IPS DF 6.9 (cell line): ENCODE measurements around the gene MX1.
A peak's percentile ranks its signal among the peaks of the same experiment; 100 is the strongest.

ENCODE experiments used
- DNase-seq: peaks from one replicate; pipeline ENCODE4 v3.0.0-alpha.2; 2013; ENCODE audit warnings: low read depth, low spot score
- H3K27ac ChIP-seq: one replicate; pipeline ENCODE4 v1.5.1; 2013; ENCODE audit warnings: low read length, control low read depth
- H3K27me3 ChIP-seq: 2 replicates; pipeline ENCODE4 v1.6.1; 2013; ENCODE audit warnings: mild to moderate bottlenecking, low read length; ENCODE audit not compliant: control insufficient read depth, insufficient read depth
- H3K36me3 ChIP-seq: 2 replicates; pipeline ENCODE4 v1.6.1; 2013; ENCODE audit warnings: low read length; ENCODE audit not compliant: control insufficient read depth, insufficient read depth
- H3K4me1 ChIP-seq: 2 replicates; pipeline ENCODE4 v1.6.1; 2013; ENCODE audit warnings: low read length; ENCODE audit not compliant: control insufficient read depth, insufficient read depth
- H3K4me3 ChIP-seq: 2 replicates; pipeline ENCODE4 v1.5.1; 2013; ENCODE audit warnings: mild to moderate bottlenecking, low read length
- H3K9me3 ChIP-seq: 2 replicates; pipeline ENCODE4 v1.6.1; 2013; ENCODE audit warnings: low read length, inconsistent platforms; ENCODE audit not compliant: control insufficient read depth, insufficient read depth
- WGBS: extraction: QIAGEN DNeasy Blood & Tissue Kit; methylation state at CpG from one replicate; pipeline ENCODE4 v1.1.7; 2013; ENCODE audit warnings: mixed read lengths, missing lambda C conversion rate; ENCODE audit not compliant: insufficient read length, insufficient coverage; 5-methylcytosine and 5-hydroxymethylcytosine counted together

MX1 gene

GRCh38 chr21:41459884-41460534 lies 34.0 kb downstream of the MX1 start:
- H3K4me3 ChIP-seq, result no peak overlapping the region
- no peaks in the 10 kb centered on the region for H3K27me3 ChIP-seq
- H3K27ac ChIP-seq, result no peak overlapping the region
- H3K9me3 ChIP-seq, result no peaks in the 10 kb centered on the region
- H3K36me3 ChIP-seq, result 0 out of 2 replicates have a peak, but pooled peaks cover under 1% of the 10 kb centered on the region
- H3K4me1 ChIP-seq, result no peaks in the 10 kb centered on the region
- no CpG with 5 or more reads among the region's 9 CpGs for WGBS
- DNase-seq, result no peak

- H3K27ac ChIP-seq, result no peak overlapping the region
- H3K9me3 ChIP-seq, result no peaks in the 10 kb centered on the region
- no peak overlapping the region for H3K4me3 ChIP-seq
- no peaks in the 10 kb centered on the region for H3K27me3 ChIP-seq
- peak; percentile 11 for DNase-seq
- no CpG with 5 or more reads among the region's 17 CpGs for WGBS
- H3K4me1 ChIP-seq, result no peaks in the 10 kb centered on the region
- 0 out of 2 replicates have a peak, but pooled peaks cover 9% of the 10 kb centered on the region for H3K36me3 ChIP-seq
Observed at GRCh38 chr21:41460578-41461527, 34.8 kb downstream of the MX1 start.

- peaks cover 16% of the 10 kb centered on the region; the same call in 1 of the 2 replicates for H3K36me3 ChIP-seq
- no peaks in the 10 kb centered on the region for H3K9me3 ChIP-seq
- H3K4me1 ChIP-seq, result peaks cover 2% of the 10 kb centered on the region; the same call in 1 of the 2 replicates
- no peak overlapping the region for H3K27ac ChIP-seq
- WGBS, result no CpG with 5 or more reads among the region's 4 CpGs
- DNase-seq, result no peak
- H3K4me3 ChIP-seq, result no peak overlapping the region
- H3K27me3 ChIP-seq, result no peaks in the 10 kb centered on the region
Observed at GRCh38 chr21:41465176-41465781, 39.2 kb downstream of the MX1 start.

GRCh38 chr21:41466024-41466820 lies 40.2 kb downstream of the MX1 start:
- no peak for DNase-seq
- no peaks in the 10 kb centered on the region for H3K27me3 ChIP-seq
- no CpG with 5 or more reads among the region's 23 CpGs for WGBS
- H3K4me3 ChIP-seq, result no peak overlapping the region
- no peaks in the 10 kb centered on the region for H3K9me3 ChIP-seq
- H3K4me1 ChIP-seq, result peaks cover 2% of the 10 kb centered on the region; the same call in 1 of the 2 replicates
- H3K27ac ChIP-seq, result no peak overlapping the region
- H3K36me3 ChIP-seq, result peaks cover 16% of the 10 kb centered on the region; the same call in 1 of the 2 replicates

- no CpG with 5 or more reads among the region's 5 CpGs for WGBS
- Histone ChIP-seq H3K27me3 (no peaks in the 10 kb centered on the region), H3K36me3 (peaks cover 18% of the 10 kb centered on the region), H3K9me3 (no peaks in the 10 kb centered on the region), H3K4me3 (no peak overlapping the region; the same call in 1 of the 2 replicates), H3K4me1 (peaks cover 2% of the 10 kb centered on the region; the same call in 1 of the 2 replicates), H3K27ac (no peak overlapping the region)
- DNase-seq, result no peak
Observed at GRCh38 chr21:41470054-41470453, 44.0 kb downstream of the MX1 start.

GRCh38 chr21:41472753-41473548 lies 46.9 kb downstream of the MX1 start:
- Histone ChIP-seq H3K36me3 (peaks cover 3% of the 10 kb centered on the region), H3K4me3 (no peak overlapping the region), H3K9me3 (no peaks in the 10 kb centered on the region), H3K27me3 (no peaks in the 10 kb centered on the region), H3K27ac (no peak overlapping the region), H3K4me1 (peaks cover 4% of the 10 kb centered on the region)
- no peak for DNase-seq
- WGBS, result no CpG with 5 or more reads among the region's 33 CpGs

- H3K27me3 ChIP-seq, result no peaks in the 10 kb centered on the region
- H3K4me1 ChIP-seq, result peaks cover 9% of the 10 kb centered on the region
- H3K9me3 ChIP-seq, result no peaks in the 10 kb centered on the region
- H3K36me3 ChIP-seq, result peaks cover 3% of the 10 kb centered on the region; the same call in 1 of the 2 replicates
- H3K27ac ChIP-seq, result no peak overlapping the region
- no peak for DNase-seq
- WGBS, result no CpG with 5 or more reads among the region's 15 CpGs
- no peak overlapping the region for H3K4me3 ChIP-seq
Observed at GRCh38 chr21:41475714-41476420, 49.8 kb downstream of the MX1 start.

- WGBS, result no CpG with 5 or more reads among the region's 15 CpGs
- Histone ChIP-seq H3K27ac (no peak overlapping the region), H3K27me3 (no peaks in the 10 kb centered on the region), H3K9me3 (no peaks in the 10 kb centered on the region), H3K4me3 (no peak overlapping the region), H3K36me3 (0 out of 2 replicates have a peak, but pooled peaks cover 2% of the 10 kb centered on the region), H3K4me1 (peaks cover 9% of the 10 kb centered on the region)
- DNase-seq, result peak; percentile 31
Observed at GRCh38 chr21:41477641-41478318, 51.7 kb downstream of the MX1 start.
